ENCODE results near the gene CSRNP3.

CSRNP3 gene

DNA sequence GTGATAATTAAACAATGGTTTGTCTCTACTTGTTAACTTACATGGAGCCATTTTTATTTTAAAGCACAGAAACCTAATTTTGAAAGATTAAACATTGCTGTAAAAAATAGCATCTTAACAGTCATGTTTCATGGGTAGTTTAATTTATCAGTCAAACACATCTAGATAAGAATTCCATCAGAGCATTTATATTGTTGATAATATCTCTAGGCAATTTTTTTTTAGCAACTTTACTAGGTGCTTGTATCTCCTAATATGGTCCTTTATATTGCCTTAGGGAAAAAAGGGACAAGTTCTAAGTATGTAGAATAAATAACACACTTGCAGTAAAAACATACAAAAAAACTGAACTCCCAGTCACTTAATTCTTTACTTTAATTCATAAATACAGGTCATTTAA is 863 bp downstream of the CSRNP3 start (continued):
- TF ChIP-seq MEIS1 (CRISPR knock-in tag; IDR thresholded peaks at IDR 0.05; ENCODE audit: borderline replicate concordance) = no peak
- TF ChIP-seq ZNF211 (tag by site-specific recombination; IDR thresholded peaks at IDR 0.05; ENCODE audit: low read depth) = no peak
- no peak for TF ChIP-seq ZFP37 (tag by site-specific recombination; IDR thresholded peaks at IDR 0.05)
- no peak for TF ChIP-seq ZNF830 (tag by site-specific recombination; IDR thresholded peaks at IDR 0.05; ENCODE audit: low read depth)
- TF ChIP-seq, protein P1, sequence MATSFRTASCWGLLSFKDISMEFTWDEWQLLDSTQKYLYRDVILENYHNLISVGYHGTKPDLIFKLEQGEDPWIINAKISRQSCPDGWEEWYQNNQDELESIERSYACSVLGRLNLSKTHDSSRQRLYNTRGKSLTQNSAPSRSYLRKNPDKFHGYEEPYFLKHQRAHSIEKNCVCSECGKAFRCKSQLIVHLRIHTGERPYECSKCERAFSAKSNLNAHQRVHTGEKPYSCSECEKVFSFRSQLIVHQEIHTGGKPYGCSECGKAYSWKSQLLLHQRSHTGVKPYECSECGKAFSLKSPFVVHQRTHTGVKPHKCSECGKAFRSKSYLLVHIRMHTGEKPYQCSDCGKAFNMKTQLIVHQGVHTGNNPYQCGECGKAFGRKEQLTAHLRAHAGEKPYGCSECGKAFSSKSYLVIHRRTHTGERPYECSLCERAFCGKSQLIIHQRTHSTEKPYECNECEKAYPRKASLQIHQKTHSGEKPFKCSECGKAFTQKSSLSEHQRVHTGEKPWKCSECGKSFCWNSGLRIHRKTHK (tag by site-specific recombination; IDR thresholded peaks at IDR 0.05) = no peak
- TF ChIP-seq ZNF529 (tag by site-specific recombination; IDR thresholded peaks at IDR 0.05; ENCODE audit: insufficient replicate concordance) = no peak
- TF ChIP-seq, protein P2, sequence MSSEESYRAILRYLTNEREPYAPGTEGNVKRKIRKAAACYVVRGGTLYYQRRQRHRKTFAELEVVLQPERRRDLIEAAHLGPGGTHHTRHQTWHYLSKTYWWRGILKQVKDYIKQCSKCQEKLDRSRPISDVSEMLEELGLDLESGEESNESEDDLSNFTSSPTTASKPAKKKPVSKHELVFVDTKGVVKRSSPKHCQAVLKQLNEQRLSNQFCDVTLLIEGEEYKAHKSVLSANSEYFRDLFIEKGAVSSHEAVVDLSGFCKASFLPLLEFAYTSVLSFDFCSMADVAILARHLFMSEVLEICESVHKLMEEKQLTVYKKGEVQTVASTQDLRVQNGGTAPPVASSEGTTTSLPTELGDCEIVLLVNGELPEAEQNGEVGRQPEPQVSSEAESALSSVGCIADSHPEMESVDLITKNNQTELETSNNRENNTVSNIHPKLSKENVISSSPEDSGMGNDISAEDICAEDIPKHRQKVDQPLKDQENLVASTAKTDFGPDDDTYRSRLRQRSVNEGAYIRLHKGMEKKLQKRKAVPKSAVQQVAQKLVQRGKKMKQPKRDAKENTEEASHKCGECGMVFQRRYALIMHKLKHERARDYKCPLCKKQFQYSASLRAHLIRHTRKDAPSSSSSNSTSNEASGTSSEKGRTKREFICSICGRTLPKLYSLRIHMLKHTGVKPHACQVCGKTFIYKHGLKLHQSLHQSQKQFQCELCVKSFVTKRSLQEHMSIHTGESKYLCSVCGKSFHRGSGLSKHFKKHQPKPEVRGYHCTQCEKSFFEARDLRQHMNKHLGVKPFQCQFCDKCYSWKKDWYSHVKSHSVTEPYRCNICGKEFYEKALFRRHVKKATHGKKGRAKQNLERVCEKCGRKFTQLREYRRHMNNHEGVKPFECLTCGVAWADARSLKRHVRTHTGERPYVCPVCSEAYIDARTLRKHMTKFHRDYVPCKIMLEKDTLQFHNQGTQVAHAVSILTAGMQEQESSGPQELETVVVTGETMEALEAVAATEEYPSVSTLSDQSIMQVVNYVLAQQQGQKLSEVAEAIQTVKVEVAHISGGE (tag by site-specific recombination; conservative IDR thresholded peaks at IDR 0.05; ENCODE audit: low read depth) = no peak
- peak; percentile 86 for TF ChIP-seq FEZF1 (tag by site-specific recombination; IDR thresholded peaks at IDR 0.05)
- TF ChIP-seq ZNF843 (tag by site-specific recombination; IDR thresholded peaks at IDR 0.05) = peak; percentile 72; the same call in 1 of the 2 replicates
- TF ChIP-seq, protein P3, sequence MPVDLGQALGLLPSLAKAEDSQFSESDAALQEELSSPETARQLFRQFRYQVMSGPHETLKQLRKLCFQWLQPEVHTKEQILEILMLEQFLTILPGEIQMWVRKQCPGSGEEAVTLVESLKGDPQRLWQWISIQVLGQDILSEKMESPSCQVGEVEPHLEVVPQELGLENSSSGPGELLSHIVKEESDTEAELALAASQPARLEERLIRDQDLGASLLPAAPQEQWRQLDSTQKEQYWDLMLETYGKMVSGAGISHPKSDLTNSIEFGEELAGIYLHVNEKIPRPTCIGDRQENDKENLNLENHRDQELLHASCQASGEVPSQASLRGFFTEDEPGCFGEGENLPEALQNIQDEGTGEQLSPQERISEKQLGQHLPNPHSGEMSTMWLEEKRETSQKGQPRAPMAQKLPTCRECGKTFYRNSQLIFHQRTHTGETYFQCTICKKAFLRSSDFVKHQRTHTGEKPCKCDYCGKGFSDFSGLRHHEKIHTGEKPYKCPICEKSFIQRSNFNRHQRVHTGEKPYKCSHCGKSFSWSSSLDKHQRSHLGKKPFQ (tag by site-specific recombination; IDR thresholded peaks at IDR 0.05) = no peak
- no peak for TF ChIP-seq ZNF391 (tag by site-specific recombination; IDR thresholded peaks at IDR 0.05; ENCODE audit: borderline replicate concordance, low read depth)
- TF ChIP-seq ZXDB (tag by site-specific recombination; IDR thresholded peaks at IDR 0.05) = 0 out of 2 replicates have a peak, but pooled peaks have one; percentile 23
- TF ChIP-seq SP2 (tag by site-specific recombination; IDR thresholded peaks at IDR 0.05) = no peak
- no peak for TF ChIP-seq HOXC10 (CRISPR knock-in tag; IDR thresholded peaks at IDR 0.05)
- TF ChIP-seq, protein P4, sequence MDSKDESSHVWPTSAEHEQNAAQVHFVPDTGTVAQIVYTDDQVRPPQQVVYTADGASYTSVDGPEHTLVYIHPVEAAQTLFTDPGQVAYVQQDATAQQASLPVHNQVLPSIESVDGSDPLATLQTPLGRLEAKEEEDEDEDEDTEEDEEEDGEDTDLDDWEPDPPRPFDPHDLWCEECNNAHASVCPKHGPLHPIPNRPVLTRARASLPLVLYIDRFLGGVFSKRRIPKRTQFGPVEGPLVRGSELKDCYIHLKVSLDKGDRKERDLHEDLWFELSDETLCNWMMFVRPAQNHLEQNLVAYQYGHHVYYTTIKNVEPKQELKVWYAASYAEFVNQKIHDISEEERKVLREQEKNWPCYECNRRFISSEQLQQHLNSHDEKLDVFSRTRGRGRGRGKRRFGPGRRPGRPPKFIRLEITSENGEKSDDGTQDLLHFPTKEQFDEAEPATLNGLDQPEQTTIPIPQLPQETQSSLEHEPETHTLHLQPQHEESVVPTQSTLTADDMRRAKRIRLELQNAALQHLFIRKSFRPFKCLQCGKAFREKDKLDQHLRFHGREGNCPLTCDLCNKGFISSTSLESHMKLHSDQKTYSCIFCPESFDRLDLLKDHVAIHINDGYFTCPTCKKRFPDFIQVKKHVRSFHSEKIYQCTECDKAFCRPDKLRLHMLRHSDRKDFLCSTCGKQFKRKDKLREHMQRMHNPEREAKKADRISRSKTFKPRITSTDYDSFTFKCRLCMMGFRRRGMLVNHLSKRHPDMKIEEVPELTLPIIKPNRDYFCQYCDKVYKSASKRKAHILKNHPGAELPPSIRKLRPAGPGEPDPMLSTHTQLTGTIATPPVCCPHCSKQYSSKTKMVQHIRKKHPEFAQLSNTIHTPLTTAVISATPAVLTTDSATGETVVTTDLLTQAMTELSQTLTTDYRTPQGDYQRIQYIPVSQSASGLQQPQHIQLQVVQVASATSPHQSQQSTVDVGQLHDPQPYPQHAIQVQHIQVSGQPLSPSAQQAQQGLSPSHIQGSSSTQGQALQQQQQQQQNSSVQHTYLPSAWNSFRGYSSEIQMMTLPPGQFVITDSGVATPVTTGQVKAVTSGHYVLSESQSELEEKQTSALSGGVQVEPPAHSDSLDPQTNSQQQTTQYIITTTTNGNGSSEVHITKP (tag by site-specific recombination; IDR thresholded peaks at IDR 0.05) = no peak
- TF ChIP-seq, protein P5, sequence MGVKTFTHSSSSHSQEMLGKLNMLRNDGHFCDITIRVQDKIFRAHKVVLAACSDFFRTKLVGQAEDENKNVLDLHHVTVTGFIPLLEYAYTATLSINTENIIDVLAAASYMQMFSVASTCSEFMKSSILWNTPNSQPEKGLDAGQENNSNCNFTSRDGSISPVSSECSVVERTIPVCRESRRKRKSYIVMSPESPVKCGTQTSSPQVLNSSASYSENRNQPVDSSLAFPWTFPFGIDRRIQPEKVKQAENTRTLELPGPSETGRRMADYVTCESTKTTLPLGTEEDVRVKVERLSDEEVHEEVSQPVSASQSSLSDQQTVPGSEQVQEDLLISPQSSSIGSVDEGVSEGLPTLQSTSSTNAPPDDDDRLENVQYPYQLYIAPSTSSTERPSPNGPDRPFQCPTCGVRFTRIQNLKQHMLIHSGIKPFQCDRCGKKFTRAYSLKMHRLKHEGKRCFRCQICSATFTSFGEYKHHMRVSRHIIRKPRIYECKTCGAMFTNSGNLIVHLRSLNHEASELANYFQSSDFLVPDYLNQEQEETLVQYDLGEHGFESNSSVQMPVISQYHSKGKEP (tag by site-specific recombination; IDR thresholded peaks at IDR 0.05) = 0 out of 2 replicates have a peak, but pooled peaks have one; percentile 13
- TF ChIP-seq ZEB2 (tag by site-specific recombination; IDR thresholded peaks at IDR 0.05) = no peak
- no peak for TF ChIP-seq KLF16 (tag by site-specific recombination; IDR thresholded peaks at IDR 0.05)
- no peak for TF ChIP-seq ZNF555 (tag by site-specific recombination; conservative IDR thresholded peaks at IDR 0.05)
- no peak for TF ChIP-seq SCRT2 (tag by site-specific recombination; IDR thresholded peaks at IDR 0.05)
- TF ChIP-seq, protein P6, sequence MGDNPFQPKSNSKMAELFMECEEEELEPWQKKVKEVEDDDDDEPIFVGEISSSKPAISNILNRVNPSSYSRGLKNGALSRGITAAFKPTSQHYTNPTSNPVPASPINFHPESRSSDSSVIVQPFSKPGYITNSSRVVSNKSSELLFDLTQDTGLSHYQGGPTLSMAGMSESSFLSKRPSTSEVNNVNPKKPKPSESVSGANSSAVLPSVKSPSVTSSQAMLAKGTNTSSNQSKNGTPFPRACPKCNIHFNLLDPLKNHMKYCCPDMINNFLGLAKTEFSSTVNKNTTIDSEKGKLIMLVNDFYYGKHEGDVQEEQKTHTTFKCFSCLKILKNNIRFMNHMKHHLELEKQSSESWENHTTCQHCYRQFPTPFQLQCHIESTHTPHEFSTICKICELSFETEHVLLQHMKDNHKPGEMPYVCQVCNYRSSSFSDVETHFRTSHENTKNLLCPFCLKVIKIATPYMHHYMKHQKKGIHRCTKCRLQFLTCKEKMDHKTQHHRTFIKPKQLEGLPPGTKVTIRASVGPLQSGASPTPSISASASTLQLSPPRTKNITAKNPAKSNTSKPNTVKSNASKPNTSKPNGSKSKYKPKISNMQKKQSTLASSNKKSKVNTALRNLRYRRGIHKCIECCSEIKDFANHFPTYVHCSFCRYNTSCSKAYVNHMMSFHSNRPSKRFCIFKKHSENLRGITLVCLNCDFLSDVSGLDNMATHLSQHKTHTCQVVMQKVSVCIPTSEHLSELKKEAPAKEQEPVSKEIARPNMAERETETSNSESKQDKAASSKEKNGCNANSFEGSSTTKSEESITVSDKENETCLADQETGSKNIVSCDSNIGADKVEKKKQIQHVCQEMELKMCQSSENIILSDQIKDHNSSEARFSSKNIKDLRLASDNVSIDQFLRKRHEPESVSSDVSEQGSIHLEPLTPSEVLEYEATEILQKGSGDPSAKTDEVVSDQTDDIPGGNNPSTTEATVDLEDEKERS (tag by site-specific recombination; IDR thresholded peaks at IDR 0.05) = no peak
